Measurements from ENCODE around the gene NAIF1.

Gene NAIF1, protein sequence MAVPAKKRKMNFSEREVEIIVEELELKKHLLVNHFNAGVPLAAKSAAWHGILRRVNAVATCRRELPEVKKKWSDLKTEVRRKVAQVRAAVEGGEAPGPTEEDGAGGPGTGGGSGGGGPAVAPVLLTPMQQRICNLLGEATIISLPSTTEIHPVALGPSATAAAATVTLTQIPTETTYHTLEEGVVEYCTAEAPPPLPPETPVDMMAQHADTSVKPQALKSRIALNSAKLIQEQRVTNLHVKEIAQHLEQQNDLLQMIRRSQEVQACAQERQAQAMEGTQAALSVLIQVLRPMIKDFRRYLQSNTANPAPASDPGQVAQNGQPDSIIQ

DNA sequence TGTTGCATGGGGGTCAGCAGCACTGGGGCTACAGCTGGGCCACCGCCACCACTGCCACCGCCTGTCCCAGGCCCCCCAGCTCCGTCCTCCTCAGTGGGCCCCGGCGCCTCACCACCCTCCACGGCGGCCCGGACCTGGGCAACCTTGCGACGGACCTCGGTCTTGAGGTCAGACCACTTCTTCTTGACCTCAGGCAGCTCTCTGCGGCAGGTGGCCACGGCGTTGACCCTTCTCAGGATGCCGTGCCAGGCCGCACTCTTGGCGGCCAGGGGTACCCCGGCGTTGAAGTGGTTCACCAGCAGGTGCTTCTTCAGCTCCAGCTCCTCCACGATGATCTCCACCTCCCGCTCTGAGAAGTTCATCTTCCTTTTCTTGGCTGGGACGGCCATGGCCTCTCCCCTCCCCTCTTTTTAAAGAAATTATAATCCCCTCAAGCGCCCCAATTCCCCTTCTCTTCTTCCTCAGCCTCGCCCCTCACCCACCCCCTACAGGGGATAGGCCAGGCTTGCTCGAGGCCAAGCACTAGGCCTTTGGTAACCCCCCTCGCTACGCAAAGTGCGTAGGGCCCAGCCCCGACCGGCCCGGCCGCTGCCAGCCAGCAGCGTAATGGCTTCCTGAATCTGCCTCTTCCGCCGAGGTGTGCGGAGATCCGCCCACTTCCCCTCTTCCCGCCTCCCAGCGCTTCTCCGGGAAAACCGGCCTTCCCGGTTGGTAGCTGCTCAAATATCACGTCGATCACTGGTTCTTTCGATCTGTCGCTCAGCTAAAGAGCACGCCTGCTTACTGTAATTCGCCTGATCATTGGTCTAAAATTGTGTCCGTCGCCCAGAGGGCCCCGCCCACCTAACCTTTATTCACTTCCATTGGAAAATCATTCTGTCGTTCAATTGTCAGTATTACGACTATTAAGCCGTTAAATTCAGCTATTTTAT is at the start of gene NAIF1:
TSS of gene NAIF1 (minus strand) at position 608 of the 932 bp plus-strand sequence. CDS start at position 389, 219 bp downstream.
- peak within 1 kb of the TSS; percentile 95 for H3K27ac ChIP-seq (ENCODE audit: low read length)
- TF ChIP-seq, protein P1, sequence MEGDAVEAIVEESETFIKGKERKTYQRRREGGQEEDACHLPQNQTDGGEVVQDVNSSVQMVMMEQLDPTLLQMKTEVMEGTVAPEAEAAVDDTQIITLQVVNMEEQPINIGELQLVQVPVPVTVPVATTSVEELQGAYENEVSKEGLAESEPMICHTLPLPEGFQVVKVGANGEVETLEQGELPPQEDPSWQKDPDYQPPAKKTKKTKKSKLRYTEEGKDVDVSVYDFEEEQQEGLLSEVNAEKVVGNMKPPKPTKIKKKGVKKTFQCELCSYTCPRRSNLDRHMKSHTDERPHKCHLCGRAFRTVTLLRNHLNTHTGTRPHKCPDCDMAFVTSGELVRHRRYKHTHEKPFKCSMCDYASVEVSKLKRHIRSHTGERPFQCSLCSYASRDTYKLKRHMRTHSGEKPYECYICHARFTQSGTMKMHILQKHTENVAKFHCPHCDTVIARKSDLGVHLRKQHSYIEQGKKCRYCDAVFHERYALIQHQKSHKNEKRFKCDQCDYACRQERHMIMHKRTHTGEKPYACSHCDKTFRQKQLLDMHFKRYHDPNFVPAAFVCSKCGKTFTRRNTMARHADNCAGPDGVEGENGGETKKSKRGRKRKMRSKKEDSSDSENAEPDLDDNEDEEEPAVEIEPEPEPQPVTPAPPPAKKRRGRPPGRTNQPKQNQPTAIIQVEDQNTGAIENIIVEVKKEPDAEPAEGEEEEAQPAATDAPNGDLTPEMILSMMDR (IDR thresholded peaks at IDR 0.05; ENCODE audit: low read depth, low read length) = no peak
- no peak for TF ChIP-seq EZH2phosphoT487 (IDR thresholded peaks at IDR 0.05; ENCODE audit: low read depth)
- H3K9ac ChIP-seq (ENCODE audit: low read length) = peak within 1 kb of the TSS; percentile 99
- H3K79me2 ChIP-seq (ENCODE audit: low read length) = peaks cover 52% of the 10 kb centered on the region
- H3K4me2 ChIP-seq (ENCODE audit: low read length) = peak within 1 kb of the TSS; percentile 96
- no peaks in the 10 kb centered on the region for H3K36me3 ChIP-seq (replicated peaks; ENCODE audit: low read depth, low read length)
- H2AFZ ChIP-seq (ENCODE audit: low read depth, low read length) = peak within 1 kb of the TSS; percentile 81; the same call in 1 of the 2 replicates
- peaks cover 36% of the 10 kb centered on the region for H3K4me1 ChIP-seq (ENCODE audit: low read length)
- no peaks in the 10 kb centered on the region for H3K27me3 ChIP-seq (ENCODE audit: low read depth, low read length)
- H3K9me3 ChIP-seq (ENCODE audit: insufficient read depth, low read length) = no peaks in the 10 kb centered on the region
- peak within 1 kb of the TSS; percentile 94 for H3K4me3 ChIP-seq (ENCODE audit: low read length)
- no peaks in the 10 kb centered on the region for H4K20me1 ChIP-seq (ENCODE audit: insufficient read depth, low read length)

DNA sequence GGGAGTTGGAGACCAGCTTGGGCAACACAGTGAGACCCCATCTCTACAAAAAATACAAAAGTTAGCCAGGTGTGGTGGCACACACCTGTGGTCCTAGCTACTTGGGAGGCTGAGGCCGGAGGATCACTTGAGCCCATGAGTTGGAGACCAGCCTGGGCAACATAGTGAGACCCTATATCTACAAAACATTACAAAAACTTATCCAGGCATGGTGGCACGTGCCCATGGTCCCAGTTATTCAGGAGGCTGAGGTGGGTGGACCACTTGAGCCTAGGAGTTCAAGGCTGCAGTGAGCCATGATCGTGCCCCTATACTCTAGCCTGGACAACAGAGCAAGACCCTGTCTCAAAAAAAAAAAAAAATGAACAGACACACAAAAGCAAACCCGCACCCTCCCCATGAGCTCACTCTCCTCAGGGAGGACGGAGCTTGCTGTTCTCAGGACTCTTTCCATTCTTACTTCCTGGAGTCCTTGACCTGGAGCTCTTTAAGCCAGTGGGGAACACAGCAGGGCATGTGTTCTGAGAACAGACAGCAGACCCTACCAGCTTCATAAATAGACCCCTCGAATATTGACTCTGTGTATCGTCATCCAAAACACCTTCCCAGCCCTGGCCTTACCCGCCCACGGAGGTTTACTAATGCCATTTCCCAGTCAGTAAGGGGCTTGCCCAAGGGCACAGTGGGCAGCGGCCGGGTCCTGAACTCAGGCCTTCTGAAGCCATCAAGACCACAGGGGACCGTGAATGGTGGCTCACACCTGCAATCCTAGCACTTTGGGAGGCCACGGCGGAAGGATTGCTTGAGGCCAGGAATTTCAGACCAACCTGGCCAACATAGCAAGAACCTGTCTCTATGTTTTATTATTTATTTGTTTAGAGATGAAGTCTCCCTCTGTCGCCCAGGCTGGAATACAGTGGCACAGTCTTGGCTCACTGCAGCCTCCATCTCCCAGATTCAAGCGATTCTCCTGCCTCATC is 49.3 kb upstream of the NAIF1 start:
- TF ChIP-seq EZH2phosphoT487 (IDR thresholded peaks at IDR 0.05; ENCODE audit: low read depth) = no peak
- TF ChIP-seq, protein P1 (IDR thresholded peaks at IDR 0.05; ENCODE audit: low read depth, low read length) = no peak
- Histone ChIP-seq H3K79me2 (ENCODE audit: low read length) (no peaks in the 10 kb centered on the region), H3K9me3 (ENCODE audit: insufficient read depth, low read length) (no peaks in the 10 kb centered on the region), H4K20me1 (ENCODE audit: insufficient read depth, low read length) (no peaks in the 10 kb centered on the region), H3K27ac (ENCODE audit: low read length) (peak overlapping the region; percentile 85), H3K27me3 (ENCODE audit: low read depth, low read length) (no peaks in the 10 kb centered on the region), H2AFZ (ENCODE audit: low read depth, low read length) (no peak overlapping the region), H3K4me3 (ENCODE audit: low read length) (0 out of 2 replicates have a peak overlapping the region, but pooled peaks have one; percentile 2), H3K36me3 (replicated peaks; ENCODE audit: low read depth, low read length) (peaks cover 39% of the 10 kb centered on the region), H3K4me2 (ENCODE audit: low read length) (peak overlapping the region; percentile 69), H3K4me1 (ENCODE audit: low read length) (peaks cover 43% of the 10 kb centered on the region), H3K9ac (ENCODE audit: low read length) (peak overlapping the region; percentile 11; the same call in 1 of the 2 replicates)

DNA sequence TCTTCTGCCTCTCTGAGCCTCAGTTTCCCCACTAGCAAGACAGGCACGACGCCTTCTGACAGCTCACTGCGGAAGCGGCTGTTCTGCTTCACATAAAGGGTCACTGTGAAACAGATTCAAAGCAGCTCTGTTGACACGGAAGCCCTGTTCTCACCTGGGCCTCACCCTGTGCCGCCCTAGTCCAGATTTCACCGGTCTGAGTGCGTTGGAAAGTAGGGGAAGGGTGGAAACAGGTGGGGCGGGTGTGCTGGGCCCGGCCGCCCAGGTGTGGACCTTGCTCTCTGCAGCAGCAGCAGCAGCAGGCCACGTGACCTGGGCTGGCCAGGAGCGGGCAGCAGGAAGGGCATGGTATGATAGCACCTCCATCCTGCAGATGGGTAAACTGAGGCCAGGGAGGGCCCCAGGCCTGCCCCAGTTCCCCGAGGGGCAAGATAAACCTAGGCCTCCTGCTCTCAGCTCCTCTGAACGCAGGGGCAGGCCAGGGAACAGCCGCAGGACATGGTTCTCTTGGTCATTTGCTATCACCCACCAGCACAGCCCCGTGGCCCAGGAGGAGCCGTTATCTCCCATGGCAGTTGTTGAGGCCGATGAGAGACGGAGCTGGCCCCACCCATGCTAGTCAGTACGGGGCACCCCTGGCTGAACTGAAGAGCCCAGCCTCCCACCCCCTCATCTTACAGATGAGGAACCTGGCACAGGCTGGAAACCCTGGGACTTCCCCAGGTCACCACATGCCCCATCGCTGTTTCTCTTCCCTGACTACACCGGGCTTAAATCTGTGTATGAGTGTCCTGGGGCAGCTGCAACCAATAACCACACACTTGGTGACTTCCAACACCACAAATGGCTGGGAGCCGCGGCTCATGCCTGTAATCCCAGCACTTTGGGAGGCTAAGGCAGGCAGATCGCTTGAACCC is 48.3 kb upstream of the NAIF1 start:
- H3K9me3 ChIP-seq (ENCODE audit: insufficient read depth, low read length) = no peaks in the 10 kb centered on the region
- peak overlapping the region; percentile 85 for H3K27ac ChIP-seq (ENCODE audit: low read length)
- H3K36me3 ChIP-seq (replicated peaks; ENCODE audit: low read depth, low read length) = peaks cover 43% of the 10 kb centered on the region
- H3K4me3 ChIP-seq (ENCODE audit: low read length) = peak overlapping the region; percentile 39; the same call in 1 of the 2 replicates
- H3K4me1 ChIP-seq (ENCODE audit: low read length) = peaks cover 43% of the 10 kb centered on the region
- no peak overlapping the region for H2AFZ ChIP-seq (ENCODE audit: low read depth, low read length)
- no peaks in the 10 kb centered on the region for H3K27me3 ChIP-seq (ENCODE audit: low read depth, low read length)
- peak overlapping the region; percentile 69 for H3K4me2 ChIP-seq (ENCODE audit: low read length)
- no peaks in the 10 kb centered on the region for H4K20me1 ChIP-seq (ENCODE audit: insufficient read depth, low read length)
- H3K9ac ChIP-seq (ENCODE audit: low read length) = peak overlapping the region; percentile 73
- no peaks in the 10 kb centered on the region for H3K79me2 ChIP-seq (ENCODE audit: low read length)
- TF ChIP-seq, protein P1 (IDR thresholded peaks at IDR 0.05; ENCODE audit: low read depth, low read length) = no peak
- no peak for TF ChIP-seq EZH2phosphoT487 (IDR thresholded peaks at IDR 0.05; ENCODE audit: low read depth)
